ENCODE measurements around the gene TBC1D16. TPM values are rescaled to one million over a fixed set of nuclear protein-coding genes. Genes with fewer than 3 reads are reported as not detected.
A peak's percentile ranks its signal among the peaks of the same experiment; 100 is the strongest.

Gene TBC1D16
- total RNA-seq, 6 experiments from 2014 or later: 5.8 to 21.0 (median 14.4) TPM

DNA sequence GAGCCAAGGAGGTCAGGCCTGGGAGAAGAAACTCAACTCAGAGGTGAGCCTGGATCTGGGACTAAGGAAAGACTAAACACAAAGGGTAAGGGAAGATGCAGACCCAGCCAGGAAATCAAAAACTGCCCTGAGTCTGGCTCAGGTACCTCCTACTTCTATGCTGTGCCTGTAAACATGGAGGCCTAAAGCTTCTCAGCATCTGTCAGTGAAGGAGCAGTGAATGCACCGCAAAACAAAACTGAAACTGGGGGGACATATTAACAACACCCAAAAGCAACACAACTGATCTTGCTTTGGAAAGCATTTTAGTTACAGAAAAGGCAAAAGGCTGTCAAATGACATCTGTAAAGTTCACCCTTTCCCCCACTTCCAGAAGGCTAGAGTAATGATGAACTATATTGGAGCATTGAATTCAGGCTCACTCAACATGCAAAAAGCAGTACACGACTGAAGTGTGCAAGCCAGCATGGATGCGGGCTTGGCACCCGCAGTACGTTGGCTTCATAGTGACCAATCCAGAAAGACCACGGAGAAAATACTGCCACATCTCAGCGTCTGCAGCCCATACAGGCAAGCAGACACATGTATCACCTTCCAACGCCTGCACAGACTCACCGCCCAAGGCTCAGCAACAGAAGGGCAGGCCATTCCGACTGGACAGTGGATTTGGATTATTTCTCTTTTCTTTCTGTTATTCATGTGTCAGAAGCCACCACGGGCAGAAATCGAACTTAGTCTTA, 3.8 kb downstream of the TBC1D16 start:
- Histone ChIP-seq H3K27ac (peak overlapping the region in 2 of 3 donors; percentile 85 to 95), H3K4me1 (peaks cover 3 to 51% (median 17%) of the 10 kb centered on the region in 4 donors), H3K27me3 (no peaks in the 10 kb centered on the region), H3K36me3 (no peaks in the 10 kb centered on the region), H3K9me3 (no peaks in the 10 kb centered on the region), H3K4me3 (no peak overlapping the region)
- TF ChIP-seq POLR2A (IDR thresholded peaks at IDR 0.05): no peak
- TF ChIP-seq, protein P1, sequence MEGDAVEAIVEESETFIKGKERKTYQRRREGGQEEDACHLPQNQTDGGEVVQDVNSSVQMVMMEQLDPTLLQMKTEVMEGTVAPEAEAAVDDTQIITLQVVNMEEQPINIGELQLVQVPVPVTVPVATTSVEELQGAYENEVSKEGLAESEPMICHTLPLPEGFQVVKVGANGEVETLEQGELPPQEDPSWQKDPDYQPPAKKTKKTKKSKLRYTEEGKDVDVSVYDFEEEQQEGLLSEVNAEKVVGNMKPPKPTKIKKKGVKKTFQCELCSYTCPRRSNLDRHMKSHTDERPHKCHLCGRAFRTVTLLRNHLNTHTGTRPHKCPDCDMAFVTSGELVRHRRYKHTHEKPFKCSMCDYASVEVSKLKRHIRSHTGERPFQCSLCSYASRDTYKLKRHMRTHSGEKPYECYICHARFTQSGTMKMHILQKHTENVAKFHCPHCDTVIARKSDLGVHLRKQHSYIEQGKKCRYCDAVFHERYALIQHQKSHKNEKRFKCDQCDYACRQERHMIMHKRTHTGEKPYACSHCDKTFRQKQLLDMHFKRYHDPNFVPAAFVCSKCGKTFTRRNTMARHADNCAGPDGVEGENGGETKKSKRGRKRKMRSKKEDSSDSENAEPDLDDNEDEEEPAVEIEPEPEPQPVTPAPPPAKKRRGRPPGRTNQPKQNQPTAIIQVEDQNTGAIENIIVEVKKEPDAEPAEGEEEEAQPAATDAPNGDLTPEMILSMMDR (IDR thresholded peaks at IDR 0.05): no peak
- 86% methylated on average over 6 of the region's 12 CpGs for WGBS (ENCODE audit: insufficient coverage, low coverage, low lambda C conversion rate, missing lambda C conversion rate)
- no peak for ATAC-seq
- no peak for DNase-seq
- intact Hi-C loops (cut with DNase I): no loop called here

DNA sequence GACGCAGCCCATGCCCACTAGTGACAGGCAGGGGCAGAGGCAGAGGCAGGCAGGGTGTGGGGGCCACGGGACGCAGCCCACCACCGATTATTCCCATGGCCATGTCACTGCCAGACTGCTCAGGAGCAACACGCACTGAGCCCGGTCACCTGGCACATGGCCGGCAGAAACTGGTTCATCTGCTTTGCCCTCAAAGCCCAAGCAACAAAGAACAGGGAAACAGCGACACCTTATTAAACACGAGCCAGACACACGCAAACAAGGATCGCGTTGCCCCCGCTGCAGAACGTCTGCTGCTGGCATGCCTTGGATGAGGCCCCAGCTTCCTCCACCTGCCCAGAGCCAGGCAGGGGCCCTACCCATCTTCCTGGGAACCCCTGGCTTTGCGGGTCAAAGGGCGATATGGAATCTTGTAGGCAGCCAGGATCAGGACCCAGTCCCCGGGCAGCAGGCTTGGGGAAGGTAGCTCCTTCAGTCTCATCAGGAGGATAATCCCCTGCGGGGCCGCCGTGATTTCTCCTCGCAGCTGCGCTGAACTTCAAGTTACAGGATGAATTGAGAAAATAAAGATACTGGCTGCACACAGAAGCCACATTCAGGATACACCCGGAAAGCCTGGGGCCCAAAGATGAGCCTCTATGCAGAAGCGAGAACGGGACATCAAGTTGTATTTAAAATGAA, 4.8 kb downstream of the TBC1D16 start:
- WGBS (ENCODE audit: insufficient coverage, low coverage, low lambda C conversion rate, missing lambda C conversion rate): 59% methylated on average over 12 of the region's 25 CpGs
- H3K36me3 ChIP-seq: no peaks in the 10 kb centered on the region
- no peak overlapping the region for H3K4me3 ChIP-seq
- intact Hi-C loops (cut with DNase I): no loop called here
- H3K9me3 ChIP-seq: no peaks in the 10 kb centered on the region
- peaks cover 3 to 59% (median 22%) of the 10 kb centered on the region in 4 donors for H3K4me1 ChIP-seq
- ATAC-seq (peak; percentile 51 to 64 (median 60)), DNase-seq (peak; percentile 80 to 91 (median 89))
- TF ChIP-seq POLR2A (IDR thresholded peaks at IDR 0.05): peak; percentile 24
- TF ChIP-seq, protein P1 (IDR thresholded peaks at IDR 0.05): peak in 3 of 4 donors; percentile 17 to 42 (median 29)
- H3K27me3 ChIP-seq: no peaks in the 10 kb centered on the region
- peak overlapping the region; percentile 23 to 95 (median 85) for H3K27ac ChIP-seq

DNA sequence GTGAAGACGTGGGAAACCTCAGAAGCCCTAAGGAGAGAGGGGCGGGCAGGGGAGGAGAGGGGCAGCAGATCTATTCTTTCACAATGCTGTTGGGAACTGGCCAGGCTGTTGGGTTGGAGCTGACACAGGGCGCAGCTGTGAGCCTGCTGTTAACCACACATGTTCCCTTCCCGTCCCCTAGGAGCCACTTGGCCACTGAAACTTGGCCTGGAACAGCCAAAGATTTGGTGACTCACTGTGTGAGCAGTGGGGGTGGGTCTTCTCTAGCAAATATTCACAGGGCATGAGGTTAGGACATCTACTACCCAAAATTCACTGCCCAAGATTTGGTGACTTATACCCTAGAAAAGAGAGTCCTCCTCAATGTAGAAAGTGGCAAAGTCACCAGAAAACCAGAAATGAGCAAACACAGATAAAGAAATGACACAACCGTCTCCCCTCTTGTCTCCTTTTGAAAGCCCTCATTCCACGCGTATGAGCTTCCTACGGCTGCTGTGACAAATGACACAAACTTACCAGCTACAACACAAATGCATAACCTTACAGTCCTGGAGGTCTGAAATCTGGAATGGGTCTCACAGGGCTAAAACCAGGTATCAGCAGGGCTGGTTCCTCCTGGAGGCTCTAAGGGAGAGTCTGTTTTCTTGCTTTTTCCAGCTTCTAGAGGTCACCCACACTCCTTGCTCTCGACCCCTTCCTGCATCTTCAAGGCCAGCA, 6.3 kb downstream of the TBC1D16 start:
- H3K27me3 ChIP-seq: no peaks in the 10 kb centered on the region
- WGBS (ENCODE audit: insufficient coverage, low coverage, low lambda C conversion rate, missing lambda C conversion rate): 30% methylated on average over 6 of the region's 9 CpGs
- intact Hi-C loops (cut with DNase I): no loop called here
- no peaks in the 10 kb centered on the region for H3K36me3 ChIP-seq
- peaks cover 3 to 59% (median 25%) of the 10 kb centered on the region in 4 donors for H3K4me1 ChIP-seq
- DNase-seq: peak; percentile 81 to 94 (median 86)
- TF ChIP-seq, protein P1 (IDR thresholded peaks at IDR 0.05): no peak
- no peak for TF ChIP-seq POLR2A (IDR thresholded peaks at IDR 0.05)
- no peak overlapping the region for H3K4me3 ChIP-seq
- peak; percentile 67 to 84 (median 79) for ATAC-seq
- no peaks in the 10 kb centered on the region for H3K9me3 ChIP-seq
- H3K27ac ChIP-seq: peak overlapping the region; percentile 42 to 95 (median 85)

DNA sequence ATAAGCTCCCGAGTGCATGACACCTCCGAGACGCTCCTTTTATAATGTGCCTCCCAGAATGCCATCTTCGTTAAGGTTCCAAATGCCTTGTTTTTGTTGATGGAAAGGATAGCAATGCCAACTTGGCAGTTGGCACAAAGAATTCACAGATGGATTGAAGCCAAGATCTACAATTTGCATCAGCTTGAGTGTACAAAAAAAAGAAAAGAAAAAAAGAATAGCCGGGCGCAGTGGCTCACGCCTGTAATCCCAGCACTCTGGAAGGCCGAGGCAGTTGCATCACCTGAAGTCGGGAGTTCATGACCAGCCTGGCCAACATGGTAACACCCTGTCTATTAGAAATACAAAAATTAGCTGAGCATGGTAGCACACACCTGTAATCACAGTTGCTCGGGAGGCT, 7.6 kb downstream of the TBC1D16 start:
- peaks cover 3 to 63% (median 27%) of the 10 kb centered on the region in 4 donors for H3K4me1 ChIP-seq
- intact Hi-C loops (cut with DNase I): no loop called here
- no peak overlapping the region for H3K4me3 ChIP-seq
- peak in 3 of 4 donors; percentile 4 to 23 (median 19) for ATAC-seq
- WGBS (ENCODE audit: insufficient coverage, low coverage, low lambda C conversion rate, missing lambda C conversion rate): 23% methylated on average over 9 of the region's 10 CpGs
- no peaks in the 10 kb centered on the region for H3K9me3 ChIP-seq
- peak overlapping the region in 2 of 3 donors; percentile 85 to 95 for H3K27ac ChIP-seq
- H3K36me3 ChIP-seq: no peaks in the 10 kb centered on the region
- DNase-seq: peak in 2 of 3 donors; percentile 83 to 84
- H3K27me3 ChIP-seq: no peaks in the 10 kb centered on the region
- TF ChIP-seq POLR2A (IDR thresholded peaks at IDR 0.05): no peak
- TF ChIP-seq, protein P1 (IDR thresholded peaks at IDR 0.05): no peak

Measured in right lobe of liver (tissue), 6 donors.